ENCODE results near the gene GDPD4.

Gene GDPD4

GRCh38 chr11:77316733-77317342 is 15.4 kb upstream of the GDPD4 start:
- Histone ChIP-seq H3K4me3 (ENCODE audit: low read depth, low read length) (no peak overlapping the region), H3K27me3 (no peaks in the 10 kb centered on the region), H3K36me3 (no peaks in the 10 kb centered on the region), H3K4me1 (no peaks in the 10 kb centered on the region), H3K9me3 (no peaks in the 10 kb centered on the region)
- no peak for TF ChIP-seq CTCF (IDR thresholded peaks at IDR 0.05; ENCODE audit: low read depth, low read length)
- no peak for DNase-seq

- Histone ChIP-seq H3K4me1 (no peaks in the 10 kb centered on the region), H3K4me3 (ENCODE audit: low read depth, low read length) (no peak overlapping the region), H3K36me3 (no peaks in the 10 kb centered on the region), H3K27me3 (no peaks in the 10 kb centered on the region), H3K9me3 (no peaks in the 10 kb centered on the region)
- no peak for DNase-seq
- no peak for TF ChIP-seq CTCF (IDR thresholded peaks at IDR 0.05; ENCODE audit: low read depth, low read length)
Measured at GRCh38 chr11:77312107-77312506, 10.6 kb upstream of the GDPD4 start.

- Histone ChIP-seq H3K4me3 (ENCODE audit: low read depth, low read length) (no peak overlapping the region), H3K4me1 (no peaks in the 10 kb centered on the region), H3K27me3 (no peaks in the 10 kb centered on the region), H3K9me3 (no peaks in the 10 kb centered on the region), H3K36me3 (no peaks in the 10 kb centered on the region)
- TF ChIP-seq CTCF (IDR thresholded peaks at IDR 0.05; ENCODE audit: low read depth, low read length) = no peak
- no peak for DNase-seq
Measured at GRCh38 chr11:77311701-77312100, 10.2 kb upstream of the GDPD4 start.

- Histone ChIP-seq H3K9me3 (no peaks in the 10 kb centered on the region), H3K36me3 (no peaks in the 10 kb centered on the region), H3K27me3 (no peaks in the 10 kb centered on the region), H3K4me3 (ENCODE audit: low read depth, low read length) (no peak overlapping the region), H3K4me1 (no peaks in the 10 kb centered on the region)
- DNase-seq = no peak
- no peak for TF ChIP-seq CTCF (IDR thresholded peaks at IDR 0.05; ENCODE audit: low read depth, low read length)
Measured at GRCh38 chr11:77310721-77311120, 9.2 kb upstream of the GDPD4 start.

- Histone ChIP-seq H3K36me3 (no peaks in the 10 kb centered on the region), H3K9me3 (no peaks in the 10 kb centered on the region), H3K4me1 (no peaks in the 10 kb centered on the region), H3K4me3 (ENCODE audit: low read depth, low read length) (no peak overlapping the region), H3K27me3 (no peaks in the 10 kb centered on the region)
- TF ChIP-seq CTCF (IDR thresholded peaks at IDR 0.05; ENCODE audit: low read depth, low read length) = no peak
- DNase-seq = no peak
Measured at GRCh38 chr11:77309401-77310085, 8.1 kb upstream of the GDPD4 start.

GRCh38 chr11:77308838-77309237 is 7.4 kb upstream of the GDPD4 start:
- H3K9me3 ChIP-seq = no peaks in the 10 kb centered on the region
- H3K27me3 ChIP-seq = no peaks in the 10 kb centered on the region
- no peak for TF ChIP-seq CTCF (IDR thresholded peaks at IDR 0.05; ENCODE audit: low read depth, low read length)
- no peaks in the 10 kb centered on the region for H3K4me1 ChIP-seq
- no peaks in the 10 kb centered on the region for H3K36me3 ChIP-seq
- no peak overlapping the region for H3K4me3 ChIP-seq (ENCODE audit: low read depth, low read length)
- DNase-seq = no peak
